ENCODE data around the gene HOXB5.

- TF ChIP-seq POLR2A (IDR thresholded peaks at IDR 0.05) (no peak), CTCF (IDR thresholded peaks at IDR 0.05) (no peak)
These were observed 14.9 kb upstream of the HOXB5 start for GRCh38 chr17:48608494-48608834.
